Transverse colon (tissue), 4 donors: Measurements from ENCODE around the gene NUMB. TPM values are rescaled to one million over a fixed set of nuclear protein-coding genes. Genes with fewer than 3 reads are reported as not detected.

Source experiments
- DNase-seq: peaks from one replicate; pipeline ENCODE4 v3.0.0-alpha.2; 2019
- H3K27ac ChIP-seq, 4 donors: fragments of 200-600 bp; sonication (generic); 2 replicates each; pipeline ENCODE4 v1.5.1; 2016 to 2018; ENCODE audit warnings: inconsistent platforms in 4 of 4
- H3K27me3 ChIP-seq: fragments of 200-600 bp; sonication (generic); 2 replicates; pipeline ENCODE4 v1.5.1; 2017; ENCODE audit warnings: inconsistent platforms
- H3K36me3 ChIP-seq, 4 donors: fragments of 200-600 bp; sonication (generic); 2 replicates each; pipeline ENCODE4 v1.5.1; 2017 to 2019; ENCODE audit warnings: inconsistent platforms in 4 of 4
- H3K4me1 ChIP-seq, 4 donors: fragments of 200-600 bp; sonication (generic); 2 replicates each; pipeline ENCODE4 v1.5.1; 2017 to 2020; ENCODE audit warnings: inconsistent platforms in 4 of 4
- H3K4me3 ChIP-seq, 4 donors: fragments of 200-600 bp; sonication (generic); 1 replicate in 1 of 4; 2 replicates in 3 of 4; pipeline versions ENCODE4 v1.5.1 to v1.6.1; 2017 to 2019; ENCODE audit warnings: inconsistent platforms in 4 of 4
- H3K9me3 ChIP-seq, 2 donors: fragments of 200-600 bp; sonication (generic); 2 replicates each; pipeline ENCODE4 v1.5.1; 2017 to 2019; ENCODE audit warnings: inconsistent platforms in 2 of 2
- EP300 ChIP-seq: sonication (generic); formaldehyde crosslinking; IDR thresholded peaks from one replicate; pipeline ENCODE4 v1.6.1; 2017; ENCODE audit warnings: antibody characterized with exemption, low read depth
- POLR2A ChIP-seq: fragments of 450-650 bp; IDR thresholded peaks from one replicate; pipeline ENCODE4 v1.6.1; 2016; ENCODE audit warnings: antibody characterized with exemption, mild to moderate bottlenecking, moderate library complexity
- POLR2AphosphoS5 ChIP-seq, 3 donors: sonication (generic); formaldehyde crosslinking; IDR thresholded peaks; one replicate each; pipeline ENCODE4 v1.6.1; 2016; ENCODE audit warnings: antibody characterized with exemption in 3 of 3
- WGBS, 2 donors: methylation state at CpG; one replicate each; pipeline ENCODE4 v1.1.5; 2018; ENCODE audit warnings: low coverage in 1 of 2; 5-methylcytosine and 5-hydroxymethylcytosine counted together
- in situ Hi-C, 4 donors: fragments of 200-750 bp; cut with MboI; loops; one replicate each; pipeline versions ENCODE4 v1.15.0 to v1.15.1; 2017; ENCODE audit warnings: low sequenced_read_pairs in 3 of 4, low pct_ligation_motif_present in 1 of 4, low pct_unique_long_range_greater_than_20kb in 1 of 4
- intact Hi-C: fragments of 100-400 bp; cut with DNase I; formaldehyde crosslinking; loops from one replicate; pipeline ENCODE4 v1.15.1; 2023; ENCODE audit warnings: low total_unique reads
- total RNA-seq, 4 donors: library from RNA; depleted of rRNA; stranded (reverse); fragments of >200 nt; gene quantifications; one replicate each; pipeline ENCODE4 v1.1.0, GENCODE V29; 2016
- TF ChIP-seq, protein P1 (sequence below), 5 experiments: fragments of 200-600 bp in 3 of 5; fragments of 450-650 bp in 2 of 5; sonication (generic) in 3 of 5; IDR thresholded peaks; 1 replicate in 2 of 5; 2 replicates in 3 of 5; pipeline ENCODE4 v1.5.1; 2016 to 2017; ENCODE audit warnings: antibody characterized with exemption in 5 of 5, inconsistent platforms in 3 of 5, mild to moderate bottlenecking in 2 of 5, moderate library complexity in 1 of 5

The NUMB gene
- total RNA-seq, 4 donors from 2014 or later, result 64.7 to 117 (median 103) TPM

DNA sequence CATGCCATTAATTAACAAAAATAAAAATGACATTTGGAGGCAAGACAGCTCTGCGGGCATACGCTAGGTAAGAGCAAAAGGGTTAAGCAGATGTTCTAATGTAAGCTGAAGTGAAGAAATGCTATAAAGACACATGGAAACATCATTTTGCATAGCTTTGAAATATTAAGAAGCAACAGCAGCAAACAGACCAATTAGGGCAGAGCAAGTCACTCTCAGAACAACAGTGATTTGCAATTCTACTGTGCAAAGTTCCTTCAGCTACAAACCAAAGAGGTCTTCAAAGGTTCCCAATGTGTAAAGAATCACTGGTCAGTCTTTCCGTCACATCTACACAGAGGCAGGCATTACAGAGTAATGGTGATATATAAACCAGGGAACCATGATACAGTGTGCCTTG lies 152.8 kb downstream of the NUMB start:
- Histone ChIP-seq H3K4me1 (peaks cover 0 to 3% (median 0%) of the 10 kb centered on the region in 4 donors), H3K27me3 (no peaks in the 10 kb centered on the region), H3K9me3 (no peaks in the 10 kb centered on the region), H3K4me3 (no peak overlapping the region), H3K27ac (no peak overlapping the region), H3K36me3 (no peaks in the 10 kb centered on the region)
- in situ Hi-C loops, result no loop called here
- TF ChIP-seq, protein P1, sequence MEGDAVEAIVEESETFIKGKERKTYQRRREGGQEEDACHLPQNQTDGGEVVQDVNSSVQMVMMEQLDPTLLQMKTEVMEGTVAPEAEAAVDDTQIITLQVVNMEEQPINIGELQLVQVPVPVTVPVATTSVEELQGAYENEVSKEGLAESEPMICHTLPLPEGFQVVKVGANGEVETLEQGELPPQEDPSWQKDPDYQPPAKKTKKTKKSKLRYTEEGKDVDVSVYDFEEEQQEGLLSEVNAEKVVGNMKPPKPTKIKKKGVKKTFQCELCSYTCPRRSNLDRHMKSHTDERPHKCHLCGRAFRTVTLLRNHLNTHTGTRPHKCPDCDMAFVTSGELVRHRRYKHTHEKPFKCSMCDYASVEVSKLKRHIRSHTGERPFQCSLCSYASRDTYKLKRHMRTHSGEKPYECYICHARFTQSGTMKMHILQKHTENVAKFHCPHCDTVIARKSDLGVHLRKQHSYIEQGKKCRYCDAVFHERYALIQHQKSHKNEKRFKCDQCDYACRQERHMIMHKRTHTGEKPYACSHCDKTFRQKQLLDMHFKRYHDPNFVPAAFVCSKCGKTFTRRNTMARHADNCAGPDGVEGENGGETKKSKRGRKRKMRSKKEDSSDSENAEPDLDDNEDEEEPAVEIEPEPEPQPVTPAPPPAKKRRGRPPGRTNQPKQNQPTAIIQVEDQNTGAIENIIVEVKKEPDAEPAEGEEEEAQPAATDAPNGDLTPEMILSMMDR (IDR thresholded peaks at IDR 0.05), result no peak
- DNase-seq, result no peak
- intact Hi-C loops, result no loop called here
- WGBS, 2 donors, result 50 to 83% methylated on average over 2 to 3 of the region's 3 CpGs

- Histone ChIP-seq H3K9me3 (no peaks in the 10 kb centered on the region), H3K27ac (peak overlapping the region in 2 of 4 donors; percentile 68 to 70), H3K36me3 (peaks cover 0 to 11% (median 5%) of the 10 kb centered on the region in 4 donors), H3K4me3 (no peak overlapping the region), H3K27me3 (no peaks in the 10 kb centered on the region), H3K4me1 (peaks cover 0 to 42% (median 22%) of the 10 kb centered on the region in 4 donors)
- DNase-seq, result no peak
- TF ChIP-seq, protein P1 (IDR thresholded peaks at IDR 0.05), result peak; percentile 70 to 79 (median 74)
- TF ChIP-seq EP300, result no peak
- no peak for TF ChIP-seq POLR2AphosphoS5 (IDR thresholded peaks at IDR 0.05)
- intact Hi-C loops (loop anchor here (2.0 kb wide), 1 partner anchor 178 kb away; no protein-coding TSS in a partner anchor), in situ Hi-C loops (loop anchor here (5.0 to 10.0 kb wide), 3 partner anchors 170 to 180 kb away; no protein-coding TSS in a partner anchor)
- WGBS, 2 donors, result 78 to 100% methylated on average over 1 of the region's 1 CpG
Observed at GRCh38 chr14:73295198-73295796, 163.0 kb downstream of the NUMB start.

DNA sequence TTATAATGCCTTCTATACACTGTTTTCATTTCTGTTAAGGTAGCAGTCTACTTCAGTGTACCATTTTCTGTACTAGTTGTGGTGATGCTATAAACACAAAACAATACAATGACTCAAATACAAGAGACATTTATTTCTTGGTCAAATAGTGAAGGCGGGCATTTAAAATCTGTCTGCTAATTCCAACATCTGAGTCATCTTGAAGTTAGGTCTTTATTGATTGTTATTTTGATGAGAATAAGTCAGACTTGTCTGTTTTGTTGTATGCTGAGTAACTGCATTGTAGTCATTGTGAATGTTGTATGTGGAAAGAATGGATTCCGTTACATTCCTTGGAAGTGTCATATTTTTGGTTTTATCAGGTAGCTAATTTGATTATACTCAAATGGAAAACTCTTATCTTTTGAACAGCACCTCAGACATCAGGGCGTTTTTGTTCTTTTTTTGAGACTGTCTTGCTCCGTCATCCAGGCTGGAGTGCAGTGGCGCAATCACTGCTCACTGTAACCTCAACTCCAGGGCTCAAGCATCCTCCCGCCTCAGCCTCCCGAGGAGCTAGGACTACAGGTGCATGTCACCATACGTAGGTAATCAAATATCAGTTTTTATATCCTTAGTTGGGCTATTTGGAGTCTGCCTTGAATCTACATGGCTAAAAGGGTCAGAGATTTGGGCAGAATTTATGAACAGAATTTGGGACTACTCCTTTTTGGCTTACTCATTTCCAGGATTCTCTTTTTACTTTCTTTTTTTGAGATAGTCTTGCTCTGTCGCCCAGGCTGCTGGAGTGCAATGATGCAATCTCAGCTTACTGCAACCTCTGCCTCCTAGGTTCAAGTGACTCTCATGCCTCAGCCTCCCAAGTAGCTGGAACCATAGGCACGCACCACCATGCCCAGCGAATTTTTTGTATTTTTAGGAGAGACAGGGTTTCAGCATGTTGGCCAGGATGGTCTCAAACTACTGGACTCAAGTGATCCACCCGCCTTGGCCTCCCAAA lies 164.3 kb downstream of the NUMB start:
- H3K27me3 ChIP-seq, result no peaks in the 10 kb centered on the region
- TF ChIP-seq POLR2A, result no peak
- TF ChIP-seq EP300, result no peak
- TF ChIP-seq POLR2AphosphoS5 (IDR thresholded peaks at IDR 0.05), result no peak
- TF ChIP-seq, protein P1 (IDR thresholded peaks at IDR 0.05), result no peak
- peaks cover 0 to 11% (median 5%) of the 10 kb centered on the region in 4 donors for H3K36me3 ChIP-seq
- intact Hi-C loops, result loop anchor here (2.0 kb wide), 1 partner anchor 179 kb away; no protein-coding TSS in a partner anchor
- DNase-seq, result no peak
- no peak overlapping the region for H3K27ac ChIP-seq
- H3K9me3 ChIP-seq, result no peaks in the 10 kb centered on the region
- peaks cover 0 to 49% (median 18%) of the 10 kb centered on the region in 4 donors for H3K4me1 ChIP-seq
- in situ Hi-C loops, result loop anchor here in 2 of 4 donors (10.0 kb wide), 2 partner anchors 171 to 181 kb away; no protein-coding TSS in a partner anchor
- no peak overlapping the region for H3K4me3 ChIP-seq
- WGBS, 2 donors, result 89 to 92% methylated on average over 3 to 12 of the region's 12 CpGs

DNA sequence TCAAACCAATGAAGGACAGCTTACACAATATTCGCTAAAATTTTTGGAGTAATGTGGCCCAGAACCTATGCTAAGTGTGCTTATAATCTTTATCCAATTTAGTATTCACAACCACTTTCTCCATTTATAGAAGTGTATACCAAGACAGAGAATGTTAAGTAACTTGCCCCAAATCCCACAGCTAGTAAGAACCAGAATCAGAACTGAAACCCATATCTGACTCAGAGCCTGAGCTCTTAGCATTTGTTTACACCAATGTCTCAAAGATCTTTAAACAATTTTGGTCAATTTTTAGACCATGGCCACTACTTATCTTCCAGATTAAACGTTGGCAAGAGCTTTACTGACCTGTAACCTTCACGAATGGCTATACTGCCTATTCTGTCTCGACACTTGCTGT lies 168.1 kb downstream of the NUMB start:
- Histone ChIP-seq H3K36me3 (peaks cover 0 to 36% (median 7%) of the 10 kb centered on the region in 4 donors), H3K27ac (no peak overlapping the region)
- TF ChIP-seq POLR2AphosphoS5 (IDR thresholded peaks at IDR 0.05) (no peak), POLR2A (no peak), EP300 (no peak)
- TF ChIP-seq, protein P1 (IDR thresholded peaks at IDR 0.05), result no peak

More for the DNA sequence above, 168.1 kb downstream of the NUMB start:
- intact Hi-C loops (no loop called here), in situ Hi-C loops (loop anchor here in 2 of 4 donors (10.0 kb wide), 2 partner anchors 175 to 185 kb away; no protein-coding TSS in a partner anchor)
- H3K9me3 ChIP-seq, result no peaks in the 10 kb centered on the region
- H3K4me3 ChIP-seq, result no peak overlapping the region
- H3K27me3 ChIP-seq, result no peaks in the 10 kb centered on the region
- peaks cover 0 to 17% (median under 1%) of the 10 kb centered on the region in 4 donors for H3K4me1 ChIP-seq
- 66 to 72% methylated on average over 4 of the region's 4 CpGs for WGBS, 2 donors
- DNase-seq, result no peak
